Bronchial epithelial cell (primary cell): ENCODE measurements around the gene RTN4R. TPM values are rescaled to one million over a fixed set of nuclear protein-coding genes. Genes with fewer than 3 reads are reported as not detected.

ENCODE experiments used
- DNase-seq: peaks from one replicate; pipeline ENCODE4 v3.0.0-alpha.2; 2010; ENCODE audit warnings: low read depth
- FAIRE-seq: peaks from 2 replicates; lab custom pipeline; 2011; peaks lifted over from hg19 to GRCh38; lab: Jason Lieb, UNC
- H3K27me3 ChIP-seq: 2 replicates; pipeline ENCODE4 v1.5.1; 2011; ENCODE audit warnings: low read length; ENCODE audit not compliant: control insufficient read depth, insufficient read depth
- H3K36me3 ChIP-seq: 2 replicates; pipeline ENCODE4 v1.5.1; 2011; ENCODE audit warnings: low read length; ENCODE audit not compliant: control insufficient read depth, insufficient read depth
- H3K4me3 ChIP-seq: 2 replicates; pipeline ENCODE4 v1.5.1; 2011; ENCODE audit warnings: mild to moderate bottlenecking, low read depth, low read length, control low read depth
- total RNA-seq: library from RNA; depleted of rRNA; stranded (reverse); fragments of >200 nt; gene quantifications from 2 replicates; pipeline ENCODE4 v1.2.1, GENCODE V29; 2014
- TF ChIP-seq, protein P1 (sequence below): IDR thresholded peaks from 2 replicates; pipeline ENCODE4 v1.5.1; 2011; ENCODE audit warnings: mild to moderate bottlenecking, moderate library complexity, low read length, control low read depth, inconsistent platforms; ENCODE audit not compliant: insufficient read depth, severe bottlenecking

RTN4R gene
- total RNA-seq, 1 donor from 2014 or later = 2.6 TPM

- no peak for DNase-seq
- FAIRE-seq = peak; percentile 7
- TF ChIP-seq, protein P1, sequence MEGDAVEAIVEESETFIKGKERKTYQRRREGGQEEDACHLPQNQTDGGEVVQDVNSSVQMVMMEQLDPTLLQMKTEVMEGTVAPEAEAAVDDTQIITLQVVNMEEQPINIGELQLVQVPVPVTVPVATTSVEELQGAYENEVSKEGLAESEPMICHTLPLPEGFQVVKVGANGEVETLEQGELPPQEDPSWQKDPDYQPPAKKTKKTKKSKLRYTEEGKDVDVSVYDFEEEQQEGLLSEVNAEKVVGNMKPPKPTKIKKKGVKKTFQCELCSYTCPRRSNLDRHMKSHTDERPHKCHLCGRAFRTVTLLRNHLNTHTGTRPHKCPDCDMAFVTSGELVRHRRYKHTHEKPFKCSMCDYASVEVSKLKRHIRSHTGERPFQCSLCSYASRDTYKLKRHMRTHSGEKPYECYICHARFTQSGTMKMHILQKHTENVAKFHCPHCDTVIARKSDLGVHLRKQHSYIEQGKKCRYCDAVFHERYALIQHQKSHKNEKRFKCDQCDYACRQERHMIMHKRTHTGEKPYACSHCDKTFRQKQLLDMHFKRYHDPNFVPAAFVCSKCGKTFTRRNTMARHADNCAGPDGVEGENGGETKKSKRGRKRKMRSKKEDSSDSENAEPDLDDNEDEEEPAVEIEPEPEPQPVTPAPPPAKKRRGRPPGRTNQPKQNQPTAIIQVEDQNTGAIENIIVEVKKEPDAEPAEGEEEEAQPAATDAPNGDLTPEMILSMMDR = no peak
Observed at GRCh38 chr22:20236052-20236717, 31.9 kb downstream of the RTN4R start.

GRCh38 chr22:20235389-20235991 is 32.6 kb downstream of the RTN4R start:
- no peak overlapping the region for H3K4me3 ChIP-seq
- H3K36me3 ChIP-seq = no peaks in the 10 kb centered on the region
- no peak for FAIRE-seq
- no peaks in the 10 kb centered on the region for H3K27me3 ChIP-seq
- TF ChIP-seq, protein P1 = no peak
- DNase-seq = no peak

More at GRCh38 chr22:20236052-20236717, 31.9 kb downstream of the RTN4R start:
- Histone ChIP-seq H3K27me3 (no peaks in the 10 kb centered on the region), H3K36me3 (no peaks in the 10 kb centered on the region), H3K4me3 (no peak overlapping the region)

DNA sequence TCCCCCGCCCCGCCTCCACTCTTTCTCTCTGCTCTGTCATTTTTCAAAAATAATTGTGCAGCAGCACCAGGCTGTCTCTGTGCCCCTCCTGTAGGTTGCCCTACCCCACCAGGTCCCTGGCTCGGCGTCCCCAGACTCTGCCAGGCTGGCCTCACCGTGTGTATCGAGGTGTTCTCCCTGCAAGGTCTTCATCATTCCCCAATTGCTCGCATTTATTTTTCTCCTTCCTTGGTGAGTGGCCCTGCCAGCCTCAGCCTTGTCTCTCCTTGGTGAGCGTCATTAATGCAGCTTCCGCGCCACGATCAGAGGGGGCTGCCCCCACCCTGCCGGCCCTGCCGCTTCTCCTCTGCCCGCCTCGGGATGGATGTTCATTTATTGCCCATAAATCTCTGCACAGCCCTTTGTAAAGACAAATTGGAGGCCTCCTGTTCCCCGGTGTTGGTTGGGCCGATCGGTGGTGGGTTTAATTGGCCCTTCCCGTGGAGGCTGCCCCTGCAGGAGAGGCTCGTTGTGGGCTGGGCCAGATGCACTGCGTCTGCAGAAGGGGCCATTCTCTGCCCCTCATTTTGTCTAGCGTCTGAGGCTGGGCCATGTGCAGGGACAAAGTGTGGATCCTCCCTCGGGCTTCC is 33.2 kb downstream of the RTN4R start:
- no peaks in the 10 kb centered on the region for H3K36me3 ChIP-seq
- peaks cover 4% of the 10 kb centered on the region for H3K27me3 ChIP-seq
- TF ChIP-seq, protein P1 = no peak
- FAIRE-seq (peak; percentile 28), DNase-seq (no peak)
- no peak overlapping the region for H3K4me3 ChIP-seq

- H3K4me3 ChIP-seq = no peak overlapping the region
- peaks cover 4% of the 10 kb centered on the region for H3K27me3 ChIP-seq
- TF ChIP-seq, protein P1 = no peak
- DNase-seq (no peak), FAIRE-seq (no peak)
- H3K36me3 ChIP-seq = no peaks in the 10 kb centered on the region
Observed at GRCh38 chr22:20234314-20234682, 33.8 kb downstream of the RTN4R start.

GRCh38 chr22:20233351-20234313 is 34.5 kb downstream of the RTN4R start:
- DNase-seq = no peak
- FAIRE-seq = no peak
- TF ChIP-seq, protein P1 = no peak

More at GRCh38 chr22:20233351-20234313, 34.5 kb downstream of the RTN4R start:
- H3K27me3 ChIP-seq = peaks cover 8% of the 10 kb centered on the region
- H3K4me3 ChIP-seq = no peak overlapping the region
- no peaks in the 10 kb centered on the region for H3K36me3 ChIP-seq
